Stimulated activated CD8-positive, alpha-beta memory T cell treated with anti-CD3 and anti-CD28 coated beads, Interleukin-7, amount 100 ng/mL, for 4 hours (primary cell): ENCODE data around the gene TEAD2.
"Not testable (repeated sequence)": the region's sequence is repeated elsewhere in the genome, so short reads cannot be mapped to it uniquely, and the experiment has no call there.

Experiments
- DNase-seq, 2 donors: peaks; one replicate each; pipeline ENCODE4 v3.0.0-alpha.2; 2020; ENCODE audit warnings: low read depth in 2 of 2

The TEAD2 gene

GRCh38 chr19:49333418-49333805 lies 28.8 kb downstream of the TEAD2 start:
- no peak for DNase-seq

- not testable (repeated sequence) for DNase-seq
Observed at GRCh38 chr19:49332691-49333417, 29.4 kb downstream of the TEAD2 start.

GRCh38 chr19:49331616-49332055 lies 30.6 kb downstream of the TEAD2 start:
- peak; percentile 33 to 43 for DNase-seq

- not testable (repeated sequence) for DNase-seq
Observed at GRCh38 chr19:49331187-49331586, 31.0 kb downstream of the TEAD2 start.

- DNase-seq = no peak
Observed at GRCh38 chr19:49328741-49329140, 33.5 kb downstream of the TEAD2 start.

- DNase-seq = no peak
Observed at GRCh38 chr19:49327878-49328544, 34.2 kb downstream of the TEAD2 start.

- DNase-seq = no peak
Observed at GRCh38 chr19:49326165-49326704, 36.0 kb downstream of the TEAD2 start.

- DNase-seq = not testable (repeated sequence)
Observed at GRCh38 chr19:49325756-49326155, 36.5 kb downstream of the TEAD2 start.

- no peak for DNase-seq
Observed at GRCh38 chr19:49324801-49325576, 37.2 kb downstream of the TEAD2 start, which contains the start of gene SLC6A16. TSS of gene SLC6A16 (minus strand) at chr19:49325191. CDS start at chr19:49311347, 13,844 bp downstream.

GRCh38 chr19:49318296-49318695 lies 43.9 kb downstream of the TEAD2 start:
- DNase-seq = no peak

GRCh38 chr19:49316284-49316683 lies 45.9 kb downstream of the TEAD2 start:
- no peak for DNase-seq

- no peak for DNase-seq
Observed at GRCh38 chr19:49315111-49315510, 47.1 kb downstream of the TEAD2 start.

GRCh38 chr19:49309087-49309486 lies 53.1 kb downstream of the TEAD2 start:
- no peak for DNase-seq

- DNase-seq = not testable (repeated sequence)
Observed at GRCh38 chr19:49306734-49307133, 55.5 kb downstream of the TEAD2 start.

GRCh38 chr19:49301866-49302252 lies 60.4 kb downstream of the TEAD2 start:
- no peak for DNase-seq

- DNase-seq = peak; percentile 60 to 62
Observed at GRCh38 chr19:49301165-49301865, 60.9 kb downstream of the TEAD2 start.

GRCh38 chr19:49298653-49299052 lies 63.6 kb downstream of the TEAD2 start:
- DNase-seq = not testable (repeated sequence)

GRCh38 chr19:49297403-49297802 lies 64.8 kb downstream of the TEAD2 start:
- no peak for DNase-seq

GRCh38 chr19:49295208-49295880 lies 66.9 kb downstream of the TEAD2 start:
- no peak for DNase-seq

- no peak for DNase-seq
Observed at GRCh38 chr19:49294401-49294800, 67.8 kb downstream of the TEAD2 start.
